ENCODE measurements around the gene RIC3. TPM values are rescaled to one million over a fixed set of nuclear protein-coding genes. Genes with fewer than 3 reads are reported as not detected.

RIC3 gene
- total and polyA plus RNA-seq, 2 of the 8 experiments (the other 6 are each of a cell fraction or from before 2014, with no cell fraction given): 6.4 to 15.5 TPM

DNA sequence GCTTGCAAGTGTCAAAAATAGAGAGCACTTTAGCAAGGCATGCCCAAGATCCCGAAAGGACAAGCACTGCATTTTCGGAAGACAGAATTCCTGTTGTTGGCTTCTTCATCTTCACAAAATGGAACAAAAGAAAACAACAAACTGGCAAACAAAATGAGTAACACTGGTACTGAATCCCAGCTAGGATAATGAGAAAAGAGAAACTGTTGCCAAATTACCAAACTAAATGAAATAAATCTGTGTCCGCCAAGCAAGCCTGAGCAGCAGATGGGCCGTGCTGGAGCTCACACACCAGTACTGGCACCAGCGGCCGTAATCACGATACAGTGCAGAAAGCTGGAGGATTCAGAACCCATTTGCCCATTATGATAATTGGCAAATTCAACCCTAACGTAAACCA lies 57.2 kb downstream of the RIC3 start:
- Histone ChIP-seq H4K5ac (ENCODE audit: insufficient read length, low read depth, low read length) (no peak overlapping the region), H3K23ac (ENCODE audit: insufficient read length) (no peak overlapping the region), H3K36me3 (ENCODE audit: control insufficient read depth in 2 of 4, insufficient read depth in 4 of 4, low read length in 3 of 4) (peaks cover 2 to 19% (median 6%) of the 10 kb centered on the region in 4 experiments; a peak in 6 of 8 replicates), H3K79me1 (ENCODE audit: low read depth, low read length) (no peaks in the 10 kb centered on the region), H2BK15ac (ENCODE audit: low read length) (no peak overlapping the region), H3K4me3 (ENCODE audit: extremely low read depth in 1 of 4, insufficient read depth in 2 of 4, low read depth in 3 of 4, low read length in 4 of 4) (no peak overlapping the region), H2AFZ (ENCODE audit: low read length) (no peak overlapping the region), H3K27me3 (replicated peaks in 1 of 4; ENCODE audit: control insufficient read depth in 3 of 4, extremely low read depth in 1 of 4, insufficient read depth in 3 of 4, low read length in 3 of 4) (no peaks in the 10 kb centered on the region), H3K9ac (replicated peaks in 1 of 4; ENCODE audit: extremely low read depth in 1 of 4, low read depth in 3 of 4, low read length in 3 of 4) (no peak overlapping the region), H3K23me2 (ENCODE audit: low read depth, low read length) (no peaks in the 10 kb centered on the region), H3K14ac (ENCODE audit: insufficient read length) (no peak overlapping the region), H3K27ac (ENCODE audit: low read depth, low read length) (no peak overlapping the region), H4K8ac (ENCODE audit: extremely low read depth, insufficient read depth, low read length) (no peak overlapping the region), H3K4me2 (ENCODE audit: insufficient read depth in 1 of 2, low read depth in 2 of 2, low read length in 2 of 2) (no peak overlapping the region), H3K4ac (replicated peaks; ENCODE audit: insufficient read length, low read depth, low read length) (no peak overlapping the region), H3K9me3 (ENCODE audit: insufficient read depth in 2 of 2, low read depth in 1 of 2, low read length in 1 of 2) (no peaks in the 10 kb centered on the region), H2BK12ac (ENCODE audit: low read depth, low read length) (no peak overlapping the region), H2BK120ac (replicated peaks; ENCODE audit: low read depth, low read length) (no peak overlapping the region), H2BK20ac (ENCODE audit: low read length) (no peak overlapping the region), H3K18ac (ENCODE audit: extremely low read depth, low read length) (no peak overlapping the region), H2BK5ac (ENCODE audit: low read depth, low read length) (no peak overlapping the region), H3K79me2 (ENCODE audit: control insufficient read depth in 1 of 2, insufficient read depth in 2 of 2, low read length in 2 of 2) (no peaks in the 10 kb centered on the region), H3K56ac (replicated peaks; ENCODE audit: insufficient read length, low read depth, low read length) (no peak overlapping the region), H4K91ac (replicated peaks; ENCODE audit: insufficient read length, low read length) (no peak overlapping the region), H4K20me1 (replicated peaks in 1 of 2; ENCODE audit: control insufficient read depth in 1 of 2, insufficient read depth in 2 of 2, low read length in 2 of 2) (peaks cover under 1 to 5% of the 10 kb centered on the region in 2 experiments), H2AK5ac (ENCODE audit: low read depth, low read length) (no peak overlapping the region), H3K4me1 (replicated peaks in 1 of 4; ENCODE audit: control insufficient read depth in 3 of 4, insufficient read depth in 4 of 4, low read length in 3 of 4) (no peaks in the 10 kb centered on the region)
- 91% methylated on average over 8 of the region's 8 CpGs; no CpG with 5 or more reads in 1 of the 2 experiments for WGBS, 2 experiments (ENCODE audit: extremely low coverage in 1 of 2, insufficient coverage in 1 of 2, insufficient read length in 1 of 2, insufficient replicate concordance in 2 of 2, low coverage in 1 of 2, low lambda C conversion rate in 2 of 2, missing lambda C conversion rate in 1 of 2)
- FAIRE-seq (no peak), DNase-seq (ENCODE audit: low read depth in 1 of 2, low spot score in 2 of 2) (no peak)
- TF ChIP-seq SAP30 (IDR thresholded peaks at IDR 0.05; ENCODE audit: insufficient read depth, insufficient replicate concordance, low read length) (no peak), POU5F1 (IDR thresholded peaks at IDR 0.05; ENCODE audit: low read depth, low read length) (no peak), SIN3A (conservative IDR thresholded peaks at IDR 0.05 in 1 of 2, IDR thresholded peaks at IDR 0.05 in 1 of 2; ENCODE audit: low read depth in 1 of 2, low read length in 2 of 2) (no peak)
- ChIA-PET POLR2A (ENCODE audit: partially characterized antibody) (no interaction called here), CTCF (ENCODE audit: partially characterized antibody) (interaction anchor here (1.9 to 7.4 kb wide), 2 partner anchors 13 to 105 kb away, joined by 7 to 96 read pairs; no protein-coding TSS in a partner anchor)
